GM21367 (cell line): ENCODE measurements around the gene NCAPD3.
"Not testable (repeated sequence)": the region's sequence is repeated elsewhere in the genome, so short reads cannot be mapped to it uniquely, and the experiment has no call there.

ENCODE experiments used
- ATAC-seq: cut with Tn5 transposase; IDR thresholded peaks from one replicate; pipeline ENCODE4 v1.9.1; 2021; ENCODE audit not compliant: unreplicated experiment

NCAPD3 gene

DNA sequence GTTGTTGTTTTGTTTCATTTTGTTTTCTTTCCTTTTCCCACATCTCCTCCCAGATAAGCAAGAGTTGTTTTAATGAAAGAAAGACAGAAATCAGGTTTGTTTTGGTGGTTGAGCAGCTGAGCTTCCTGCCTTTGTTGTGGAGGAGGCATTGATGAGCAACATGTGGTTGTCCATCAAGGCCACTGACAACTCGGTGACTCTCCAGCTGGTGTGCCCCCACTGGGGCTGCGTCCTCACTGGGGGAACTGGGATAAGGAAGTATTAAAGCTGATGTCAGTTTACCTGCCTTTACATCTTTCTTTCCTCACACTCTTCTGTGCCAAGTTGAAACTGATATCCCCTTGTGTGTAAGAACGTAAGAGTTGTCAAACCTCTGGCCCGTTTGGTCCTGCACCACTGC lies 6.6 kb upstream of the NCAPD3 start:
- no peak for ATAC-seq

DNA sequence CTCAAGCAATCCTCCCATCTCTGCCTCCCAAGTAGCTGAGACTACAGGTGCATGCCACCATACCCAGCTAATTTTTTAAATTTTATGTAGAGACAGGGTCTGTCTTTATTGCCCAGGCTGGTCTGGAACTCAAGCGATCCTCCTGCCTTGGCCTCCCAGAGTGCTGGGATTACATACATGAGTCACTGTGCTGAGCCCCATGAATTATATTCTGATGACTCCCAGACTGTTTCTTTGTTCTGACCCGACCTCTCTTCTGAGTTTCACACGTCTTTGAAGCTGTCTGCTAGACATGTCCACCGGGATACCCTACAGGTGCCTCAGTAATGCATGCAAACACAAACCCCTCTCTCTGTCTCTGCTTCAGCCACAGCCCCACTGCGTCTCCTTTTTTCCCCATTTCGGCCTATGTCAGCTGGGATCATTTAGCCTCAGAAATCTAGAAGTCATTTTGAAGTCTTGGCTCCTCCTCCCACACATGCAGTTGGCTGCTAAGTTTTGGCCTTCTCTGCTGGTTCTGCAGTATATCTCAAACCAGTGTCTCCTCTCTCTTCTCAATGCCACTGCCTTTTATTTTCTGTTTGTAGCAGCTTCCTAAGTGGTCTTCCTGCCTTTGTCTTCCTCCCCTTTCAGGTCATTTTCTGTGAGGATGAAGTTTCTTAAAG lies 5.5 kb upstream of the NCAPD3 start:
- no peak for ATAC-seq

DNA sequence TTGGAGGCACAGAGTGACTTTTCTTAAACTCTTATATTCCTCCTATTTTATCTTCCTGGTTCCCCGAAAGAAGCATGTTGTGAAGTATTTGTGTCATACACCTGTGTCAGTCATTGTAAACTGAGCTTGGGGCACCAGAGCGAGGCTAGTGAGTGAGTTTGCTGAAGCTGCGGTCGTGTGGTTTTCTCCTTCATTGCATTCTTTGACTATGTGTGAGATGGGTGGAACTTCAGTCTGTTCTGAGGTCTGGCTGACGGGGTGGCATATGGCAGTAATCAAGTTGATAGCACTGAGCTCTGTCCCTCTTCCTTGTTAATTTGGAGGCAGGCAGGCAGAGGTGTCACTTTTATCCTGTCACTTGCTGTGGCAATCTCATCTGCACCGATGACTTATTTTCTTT lies 4.9 kb upstream of the NCAPD3 start:
- peak; percentile 55 for ATAC-seq

DNA sequence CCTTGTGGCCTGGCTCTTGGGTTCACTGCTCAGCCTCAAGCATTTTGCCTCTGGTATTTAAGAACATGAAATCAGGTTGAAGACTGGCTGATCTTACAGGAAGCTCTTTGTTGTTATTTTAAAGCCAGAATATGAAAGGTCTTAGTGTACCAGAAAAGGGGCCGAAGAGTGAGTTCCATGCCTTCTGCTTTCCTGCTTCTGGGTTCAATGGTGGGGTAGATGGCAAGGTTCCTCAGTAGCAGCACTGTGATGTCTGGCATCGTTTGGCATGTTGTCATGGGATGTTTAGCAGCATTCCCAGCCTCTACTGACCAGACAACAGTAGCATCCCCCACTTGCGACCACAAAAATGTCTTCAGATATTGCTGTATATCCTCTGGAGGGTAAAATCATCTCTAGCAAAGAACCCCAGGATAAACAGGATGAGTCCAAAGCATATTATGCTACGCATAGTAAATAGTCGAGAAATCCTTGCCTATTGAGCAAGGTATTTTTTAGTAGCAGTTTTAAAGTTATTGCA lies 3.1 kb upstream of the NCAPD3 start:
- no peak for ATAC-seq

DNA sequence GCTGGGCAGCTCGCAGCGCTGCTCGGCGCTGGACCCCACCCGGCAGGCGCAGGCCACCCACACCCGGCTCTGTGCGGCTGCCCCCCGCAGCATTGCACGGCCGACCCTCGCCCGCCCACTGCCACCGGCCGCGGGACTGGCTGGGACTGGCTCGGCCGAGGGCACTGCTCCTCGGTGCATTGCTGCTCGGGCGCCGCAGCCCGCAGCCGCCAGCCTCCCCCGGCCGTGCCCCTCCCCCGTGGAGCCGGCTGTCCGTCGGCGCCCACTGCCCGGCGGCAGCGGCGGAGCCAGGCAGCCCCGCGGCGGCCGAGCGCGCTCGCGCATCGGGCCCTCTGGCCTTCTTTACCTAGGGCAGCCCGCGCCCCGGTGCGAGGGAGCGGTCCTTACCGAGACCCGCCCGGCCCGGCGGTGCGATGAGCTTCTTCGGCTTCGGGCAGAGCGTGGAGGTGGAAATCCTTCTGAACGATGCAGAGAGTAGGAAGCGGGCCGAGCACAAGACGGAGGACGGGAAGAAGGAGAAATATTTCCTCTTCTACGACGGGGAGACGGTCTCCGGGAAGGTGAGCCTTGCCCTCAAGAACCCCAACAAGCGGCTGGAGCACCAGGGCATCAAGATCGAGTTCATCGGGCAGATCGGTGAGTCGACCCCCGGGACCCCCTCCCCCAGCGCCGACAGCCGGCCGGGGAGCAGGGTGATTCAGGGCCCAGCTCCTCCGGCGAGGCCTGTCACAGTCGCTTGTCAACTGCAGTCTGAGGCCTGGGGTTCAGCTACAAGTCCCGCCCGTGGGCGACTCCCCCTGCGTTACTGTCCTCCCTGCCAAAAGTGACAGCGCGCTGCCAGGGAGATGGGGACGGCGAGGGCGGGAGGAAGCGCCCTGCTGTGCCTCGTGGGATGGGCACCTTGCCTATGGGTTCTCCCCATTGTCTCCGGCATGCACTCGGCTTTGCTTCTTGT lies 1.2 kb upstream of the NCAPD3 start:
- ATAC-seq, result peak; percentile 15

DNA sequence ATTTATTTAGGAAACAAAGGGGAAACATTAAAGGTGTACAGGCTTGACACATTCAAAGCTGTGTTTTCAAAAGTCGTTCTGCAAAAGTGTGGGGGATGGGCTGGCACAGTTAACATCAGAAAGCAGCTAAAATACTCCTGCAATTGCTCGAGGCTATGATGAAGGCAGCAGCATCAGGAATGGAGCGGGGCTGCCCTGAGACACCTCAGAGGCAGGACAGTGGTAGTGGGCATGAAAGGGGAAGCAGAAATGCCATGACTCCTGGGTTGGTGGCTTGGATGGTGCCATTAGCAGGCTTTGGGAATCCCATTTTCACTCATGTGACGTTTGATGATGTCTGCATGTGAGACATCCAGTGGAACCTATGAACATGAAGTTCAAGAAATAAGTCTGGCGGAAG lies 646 bp downstream of the NCAPD3 start:
- no peak for ATAC-seq

DNA sequence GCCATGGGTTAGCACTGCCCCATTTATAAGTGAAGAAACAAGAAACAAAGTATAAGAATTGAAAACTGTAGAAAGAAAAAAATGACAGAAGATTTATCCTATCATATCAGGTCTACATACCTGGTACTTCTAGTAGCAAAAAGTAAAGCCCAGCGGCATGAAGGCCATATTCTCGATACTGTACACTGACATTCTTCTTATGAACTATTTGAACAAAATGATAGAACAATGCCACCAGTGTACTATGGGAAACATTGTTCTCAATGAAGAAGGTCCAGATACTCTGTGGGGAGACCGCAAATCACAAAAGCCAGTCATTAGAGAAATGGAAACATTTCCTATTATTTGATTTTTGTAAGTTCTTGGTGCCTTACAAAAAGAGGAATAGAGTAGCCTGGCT lies 7.0 kb downstream of the NCAPD3 start:
- ATAC-seq, result no peak

DNA sequence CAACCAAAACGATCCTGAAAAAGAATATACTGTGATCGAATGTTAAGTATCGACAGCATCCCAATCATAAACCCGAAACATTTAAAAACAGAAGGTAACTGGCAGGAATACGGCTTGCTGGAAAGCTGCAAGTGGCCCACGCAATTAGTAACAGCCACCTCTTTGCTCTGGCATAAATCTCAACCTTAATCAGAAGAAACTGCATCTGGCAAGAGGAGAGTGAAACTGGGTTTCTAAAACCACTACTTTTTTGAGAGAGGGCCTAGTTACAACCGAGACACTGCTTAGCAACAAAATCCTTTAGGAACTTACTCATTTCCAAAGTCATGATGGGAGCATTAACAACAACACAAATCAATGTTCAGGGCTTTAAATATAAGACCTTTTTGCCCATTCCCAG lies 7.9 kb downstream of the NCAPD3 start:
- no peak for ATAC-seq

DNA sequence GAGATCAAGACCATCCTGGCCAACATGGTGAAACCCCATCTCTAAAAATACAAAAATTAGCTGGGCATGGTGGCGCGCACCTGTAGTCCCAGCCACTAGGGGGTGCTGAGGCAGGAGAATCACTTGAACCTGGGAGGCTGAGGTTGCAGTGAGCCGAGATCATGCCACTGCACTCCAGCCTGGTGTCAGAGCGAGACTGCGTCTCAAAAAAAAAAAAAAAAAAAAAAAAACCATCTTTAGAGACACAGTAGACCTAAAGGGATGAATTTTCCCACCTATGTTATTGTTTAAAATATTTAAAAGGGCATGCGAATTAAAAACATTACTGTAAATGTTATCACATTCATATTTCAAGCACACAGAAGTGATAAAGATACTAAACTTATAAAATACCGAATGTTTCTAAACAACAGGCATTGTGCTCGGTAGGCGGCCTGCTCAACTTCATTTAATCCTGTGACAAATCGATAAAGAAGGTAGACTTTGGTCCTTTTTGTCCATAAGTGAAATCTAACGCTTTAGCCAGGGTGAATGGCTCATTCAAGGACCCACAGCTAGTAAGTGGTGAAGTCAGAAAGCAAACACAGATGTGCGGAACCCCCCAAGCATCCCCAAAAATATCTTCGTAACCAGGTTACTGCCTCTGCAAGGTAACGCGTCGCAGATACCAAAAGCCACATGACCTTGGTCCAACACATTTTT lies 16.1 kb downstream of the NCAPD3 start:
- ATAC-seq, result no peak

DNA sequence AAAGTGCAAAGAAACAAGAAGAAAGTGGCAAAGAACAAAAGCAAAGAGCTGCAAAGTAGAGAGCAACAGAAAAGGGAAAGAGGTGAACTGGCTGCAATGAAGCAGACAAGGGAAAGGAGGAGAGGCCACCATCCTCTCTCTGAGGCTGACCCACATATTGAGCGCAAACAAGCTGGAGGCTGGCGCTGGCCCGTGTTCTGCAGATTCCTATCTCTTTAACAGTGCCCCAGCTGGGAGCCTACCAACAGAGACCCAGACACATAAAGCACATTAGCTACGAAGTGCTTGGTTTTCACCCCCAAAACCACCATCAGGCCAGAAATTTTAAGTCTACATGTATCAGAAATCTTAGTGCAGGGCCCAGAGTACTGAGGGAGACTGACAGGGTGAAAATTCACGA lies 17.6 kb downstream of the NCAPD3 start:
- no peak for ATAC-seq

DNA sequence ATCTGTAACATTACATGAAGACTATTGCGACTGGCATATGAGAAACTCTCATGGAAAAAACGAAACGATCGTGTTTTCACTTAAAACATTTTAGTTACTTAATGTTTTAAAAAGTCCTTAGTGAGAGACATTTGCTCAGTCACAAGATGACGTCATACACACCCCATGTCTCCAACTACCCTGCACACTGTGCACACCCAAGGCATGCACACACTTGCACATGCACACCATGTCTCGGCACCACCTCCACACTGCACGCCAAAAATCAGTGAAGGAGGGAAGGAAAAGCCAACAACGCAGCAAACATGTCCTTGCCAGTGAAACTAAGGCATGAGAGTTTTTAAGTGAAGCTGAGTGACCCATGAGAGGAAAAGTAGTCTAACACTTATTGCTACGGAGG lies 18.0 kb downstream of the NCAPD3 start:
- ATAC-seq, result no peak

DNA sequence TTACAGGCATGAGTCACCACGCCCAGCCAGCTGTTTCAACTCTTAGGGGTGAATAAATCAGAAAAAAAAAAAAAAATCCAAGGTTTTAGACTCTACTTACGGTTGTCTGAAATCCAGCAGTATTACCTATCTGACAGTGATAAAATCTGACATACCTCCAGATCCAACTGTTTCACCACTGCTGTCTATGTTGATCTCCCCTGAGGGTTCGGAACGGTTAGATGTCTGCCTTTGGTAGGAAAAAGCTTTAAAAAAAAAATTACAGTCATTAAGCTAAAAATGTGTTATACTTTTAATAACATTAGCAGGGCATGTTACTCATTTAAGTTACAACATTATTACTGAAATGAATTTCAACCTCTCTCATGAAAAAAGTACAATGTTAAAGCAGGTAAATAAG lies 21.1 kb downstream of the NCAPD3 start:
- ATAC-seq, result no peak

DNA sequence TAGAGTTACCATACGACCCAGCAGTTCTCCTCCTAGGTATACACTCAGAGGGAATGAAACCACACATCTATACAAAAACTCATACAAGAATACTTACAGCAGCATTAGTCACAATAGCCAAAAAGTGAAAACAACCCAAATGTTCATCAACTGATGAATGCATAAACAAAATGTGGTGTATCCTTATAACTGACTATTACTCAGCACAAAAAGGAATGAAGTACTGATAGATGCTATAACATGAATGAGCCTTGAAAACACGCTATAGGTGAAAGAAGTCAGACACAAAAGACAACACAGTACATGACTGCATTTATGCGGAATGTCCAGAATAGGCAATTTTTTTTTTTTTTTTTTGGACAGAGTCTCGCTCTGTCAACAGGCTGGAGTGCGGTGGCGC lies 23.1 kb downstream of the NCAPD3 start:
- ATAC-seq, result no peak

DNA sequence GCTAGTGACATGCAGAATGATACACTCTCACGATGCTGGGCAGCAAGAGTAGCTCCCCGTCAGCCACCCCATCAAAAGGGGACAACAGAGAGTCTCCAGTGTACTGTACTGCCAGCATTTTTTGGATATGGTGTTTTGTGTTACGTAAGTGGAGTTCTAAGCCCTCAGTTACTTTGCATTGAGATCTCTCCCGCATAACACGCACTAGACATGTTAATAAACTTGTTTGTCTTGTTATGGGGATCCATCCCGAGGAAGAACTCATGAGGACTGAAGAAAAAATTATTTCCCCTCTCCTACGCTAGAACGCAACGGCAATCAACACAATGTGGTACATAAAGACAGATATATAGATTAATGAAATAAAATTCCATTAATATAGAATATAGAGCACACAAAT lies 24.2 kb downstream of the NCAPD3 start:
- no peak for ATAC-seq

DNA sequence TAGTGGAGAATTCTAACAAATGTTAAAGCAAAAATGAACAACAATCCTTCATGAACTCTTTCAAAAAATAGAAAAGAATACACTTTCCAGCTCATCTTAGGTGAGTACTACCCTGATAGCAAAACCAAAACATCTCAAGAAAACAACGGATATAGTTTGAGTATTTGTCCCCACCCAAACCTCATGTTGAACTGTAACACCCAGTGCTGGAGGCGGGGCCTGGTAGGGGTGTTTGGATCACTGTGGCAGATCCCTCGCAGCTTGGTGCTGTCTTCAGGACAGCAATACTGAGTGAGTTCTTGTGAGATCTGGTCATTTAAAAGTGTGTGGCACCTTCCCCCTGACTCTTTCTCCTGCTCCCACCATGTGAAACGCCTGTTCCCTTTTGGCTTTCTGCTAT lies 27.0 kb downstream of the NCAPD3 start:
- ATAC-seq, result no peak

DNA sequence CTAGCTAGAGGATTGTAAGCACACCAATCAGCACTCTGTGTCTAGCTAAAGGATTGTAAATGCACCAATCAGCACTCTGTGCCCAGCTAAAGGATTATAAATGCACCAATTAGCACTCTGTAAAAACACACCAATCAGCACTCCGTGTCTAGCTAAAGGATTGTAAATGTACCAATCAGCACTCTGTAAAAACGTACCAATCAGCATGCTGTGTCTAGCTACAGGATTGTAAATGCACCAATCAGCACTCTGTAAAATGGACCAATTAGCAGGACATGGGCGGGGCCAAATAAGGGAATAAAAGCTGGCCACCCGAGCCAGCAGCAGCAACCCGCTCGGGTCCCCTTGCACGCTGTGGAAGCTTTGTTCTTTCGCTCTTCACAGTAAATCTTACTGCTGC lies 35.7 kb downstream of the NCAPD3 start:
- ATAC-seq, result not testable (repeated sequence)

DNA sequence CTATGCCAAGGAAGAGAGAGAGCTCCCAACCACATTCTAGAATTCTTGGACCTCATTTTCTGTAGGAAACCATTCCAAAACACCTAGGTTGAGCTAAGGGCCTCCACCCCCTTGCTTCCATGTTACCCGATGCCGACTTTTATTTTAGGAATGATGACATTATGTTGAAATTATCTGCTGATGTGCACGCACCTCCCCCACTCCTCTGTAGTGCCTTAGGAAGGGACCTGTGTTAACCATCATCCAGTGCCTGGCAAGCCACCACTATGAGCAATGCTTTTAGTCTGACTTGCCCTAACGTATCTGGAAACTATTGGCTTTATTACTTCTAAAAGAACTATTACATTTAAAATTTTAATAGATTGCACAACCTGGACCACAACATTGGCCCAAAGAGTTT lies 42.1 kb downstream of the NCAPD3 start:
- ATAC-seq, result no peak

DNA sequence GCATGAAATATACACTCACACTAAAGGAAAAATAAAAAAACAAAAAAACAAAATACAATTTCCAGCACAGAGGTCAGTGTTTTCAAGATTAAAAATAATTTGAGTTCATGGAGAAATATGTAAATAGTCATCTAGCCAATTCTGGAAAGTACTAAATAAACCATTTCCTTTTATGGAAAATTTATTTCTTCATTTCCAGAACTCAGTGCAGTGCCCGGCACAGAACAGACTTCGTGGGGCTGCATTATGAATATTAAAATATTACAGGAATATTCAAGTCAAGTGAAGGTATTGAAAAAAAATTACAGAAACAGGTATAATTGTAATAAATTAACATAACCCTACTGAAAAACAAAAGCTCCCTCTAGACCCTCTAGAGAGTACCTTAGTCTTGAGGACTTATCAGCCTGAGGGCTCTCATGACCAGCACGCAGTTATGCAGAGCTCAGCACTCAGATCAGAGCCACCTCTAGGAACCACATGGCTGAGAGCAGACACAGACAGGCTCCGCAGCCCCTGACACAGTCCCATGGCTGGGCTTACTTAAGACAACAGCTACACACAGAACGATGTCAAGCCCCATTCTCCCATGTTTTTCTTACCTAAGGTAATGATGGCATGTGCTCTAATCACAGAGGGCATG lies 45.6 kb downstream of the NCAPD3 start:
- no peak for ATAC-seq

DNA sequence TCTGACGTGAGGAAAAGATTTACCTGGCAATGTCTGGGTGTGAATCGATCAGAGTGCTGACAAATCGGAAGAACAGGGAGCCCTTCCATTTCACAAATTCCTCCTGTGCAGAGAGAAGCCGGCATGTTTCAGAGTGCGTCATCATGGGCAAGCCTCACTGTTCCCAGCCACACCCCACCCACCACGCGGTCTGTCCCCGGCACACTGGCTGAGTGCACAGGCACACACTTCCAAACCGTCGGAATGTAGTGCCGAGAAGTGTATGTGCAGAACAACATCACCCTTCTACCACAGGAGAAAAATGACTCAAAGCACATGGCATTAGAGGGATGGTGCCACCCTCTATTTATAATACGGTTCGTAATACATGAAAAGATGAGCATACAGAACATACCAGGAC lies 47.5 kb downstream of the NCAPD3 start:
- ATAC-seq, result no peak

DNA sequence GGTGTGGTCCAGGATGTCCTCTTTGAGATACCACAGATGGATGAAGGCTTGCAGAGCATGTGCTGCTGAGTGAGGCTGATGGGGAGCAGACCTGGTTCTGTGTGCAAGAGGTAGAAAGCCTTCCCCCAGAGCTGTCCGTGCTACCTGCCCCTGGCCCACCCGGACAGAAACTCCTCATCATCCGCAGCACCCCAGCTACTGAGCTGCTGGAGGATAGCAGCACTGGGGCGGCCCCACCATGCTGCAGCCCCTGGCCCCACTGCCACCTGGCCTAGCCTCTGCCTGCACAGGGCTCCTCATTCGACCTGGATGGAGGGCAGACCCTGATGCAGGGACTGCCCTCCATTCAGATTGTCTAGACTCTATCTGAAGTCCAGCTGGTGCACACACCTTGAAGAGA lies 50.5 kb downstream of the NCAPD3 start:
- ATAC-seq, result no peak

DNA sequence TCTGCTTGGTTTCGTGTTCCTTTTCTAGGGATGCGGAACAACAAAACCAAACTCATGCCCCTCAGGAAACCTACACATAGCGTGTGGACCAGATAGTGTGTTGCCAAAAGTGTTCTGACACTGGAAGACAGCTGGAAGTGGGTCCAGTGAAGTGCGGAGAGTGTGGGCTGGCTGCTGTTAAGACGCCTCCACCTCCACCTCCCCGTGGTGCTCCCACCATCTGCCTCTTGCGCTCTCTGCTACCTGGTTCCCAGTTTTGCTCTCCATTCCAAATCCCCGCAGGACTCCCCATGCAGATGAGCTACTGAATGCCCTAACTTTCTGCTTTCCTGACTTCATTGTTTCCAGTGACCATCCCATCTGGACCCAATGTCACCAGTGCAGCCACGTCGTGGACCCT lies 51.8 kb downstream of the NCAPD3 start:
- no peak for ATAC-seq
